ENCODE measurements around the gene RNF130. TPM values are rescaled to one million over a fixed set of nuclear protein-coding genes. Genes with fewer than 3 reads are reported as not detected.

RNF130 gene
- total and polyA plus RNA-seq, 2 of the 13 experiments (the other 11 are each of a cell fraction or from before 2014, with no cell fraction given), result 28.2 to 28.3 TPM

DNA sequence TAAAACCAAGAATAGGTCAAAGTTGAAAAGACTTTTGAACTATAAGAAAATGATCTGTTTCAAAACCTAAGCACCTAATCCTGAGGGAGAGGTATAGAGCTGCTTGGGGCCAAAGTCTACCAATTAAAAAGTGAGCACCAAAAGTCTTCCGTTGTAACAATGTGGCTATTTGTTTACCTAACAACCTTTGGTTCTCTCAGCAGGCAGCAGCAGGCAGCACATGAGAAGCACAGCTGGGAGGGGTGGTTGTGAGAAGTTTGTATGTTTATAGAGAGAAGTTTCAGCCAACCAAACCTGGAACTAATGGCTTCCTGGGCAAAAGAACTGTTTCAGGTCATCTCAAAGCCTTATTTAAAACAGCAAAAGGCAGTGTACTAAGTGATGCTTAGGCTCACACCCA lies 104.1 kb downstream of the RNF130 start (continued):
- no peak for TF ChIP-seq SATB2 (CRISPR knock-in tag; IDR thresholded peaks at IDR 0.05)
- no peak for TF ChIP-seq GABPB1 (CRISPR knock-in tag; IDR thresholded peaks at IDR 0.05)
- TF ChIP-seq PPARG (CRISPR knock-in tag; conservative IDR thresholded peaks at IDR 0.05), result 0 out of 2 replicates have a peak, but pooled peaks have one; percentile 36
- no peak for TF ChIP-seq SKI (IDR thresholded peaks at IDR 0.05; ENCODE audit: partially characterized antibody)
- no peak for TF ChIP-seq ZNF788 (CRISPR knock-in tag; IDR thresholded peaks at IDR 0.05; ENCODE audit: borderline replicate concordance)
- TF ChIP-seq E2F2 (CRISPR knock-in tag; IDR thresholded peaks at IDR 0.05; ENCODE audit: borderline replicate concordance), result no peak
- no peak for TF ChIP-seq TFDP2 (CRISPR knock-in tag; IDR thresholded peaks at IDR 0.05)
- TF ChIP-seq ZNF205 (CRISPR knock-in tag; IDR thresholded peaks at IDR 0.05), result no peak
- no peak for TF ChIP-seq ZBTB38 (CRISPR knock-in tag; IDR thresholded peaks at IDR 0.05)
- TF ChIP-seq ZNF569 (CRISPR knock-in tag; IDR thresholded peaks at IDR 0.05; ENCODE audit: borderline replicate concordance), result no peak
- no peak for TF ChIP-seq ZNF501 (CRISPR knock-in tag; IDR thresholded peaks at IDR 0.05)
- no peak for TF ChIP-seq JARID2 (CRISPR knock-in tag; IDR thresholded peaks at IDR 0.05; ENCODE audit: insufficient replicate concordance)
- TF ChIP-seq, protein P1, sequence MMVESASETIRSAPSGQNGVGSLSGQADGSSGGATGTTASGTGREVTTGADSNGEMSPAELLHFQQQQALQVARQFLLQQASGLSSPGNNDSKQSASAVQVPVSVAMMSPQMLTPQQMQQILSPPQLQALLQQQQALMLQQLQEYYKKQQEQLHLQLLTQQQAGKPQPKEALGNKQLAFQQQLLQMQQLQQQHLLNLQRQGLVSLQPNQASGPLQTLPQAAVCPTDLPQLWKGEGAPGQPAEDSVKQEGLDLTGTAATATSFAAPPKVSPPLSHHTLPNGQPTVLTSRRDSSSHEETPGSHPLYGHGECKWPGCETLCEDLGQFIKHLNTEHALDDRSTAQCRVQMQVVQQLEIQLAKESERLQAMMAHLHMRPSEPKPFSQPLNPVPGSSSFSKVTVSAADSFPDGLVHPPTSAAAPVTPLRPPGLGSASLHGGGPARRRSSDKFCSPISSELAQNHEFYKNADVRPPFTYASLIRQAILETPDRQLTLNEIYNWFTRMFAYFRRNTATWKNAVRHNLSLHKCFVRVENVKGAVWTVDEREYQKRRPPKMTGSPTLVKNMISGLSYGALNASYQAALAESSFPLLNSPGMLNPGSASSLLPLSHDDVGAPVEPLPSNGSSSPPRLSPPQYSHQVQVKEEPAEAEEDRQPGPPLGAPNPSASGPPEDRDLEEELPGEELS (CRISPR knock-in tag; IDR thresholded peaks at IDR 0.05), result peak; percentile 62; the same call in 1 of the 2 replicates
- no peak for TF ChIP-seq ZNF337 (CRISPR knock-in tag; IDR thresholded peaks at IDR 0.05; ENCODE audit: borderline replicate concordance, low read depth)
- 0 out of 2 replicates have a peak, but pooled peaks have one; percentile 26 for TF ChIP-seq PHF21A (CRISPR knock-in tag; IDR thresholded peaks at IDR 0.05)
- TF ChIP-seq TBX3 (IDR thresholded peaks at IDR 0.05; ENCODE audit: borderline replicate concordance), result no peak
- TF ChIP-seq DR1 (CRISPR knock-in tag; IDR thresholded peaks at IDR 0.05), result no peak
- no peak for TF ChIP-seq FOXP1 (IDR thresholded peaks at IDR 0.05)
- TF ChIP-seq FOXP1 (CRISPR knock-in tag; IDR thresholded peaks at IDR 0.05), result peak; percentile 72; the same call in 1 of the 2 replicates
- TF ChIP-seq, protein P2, sequence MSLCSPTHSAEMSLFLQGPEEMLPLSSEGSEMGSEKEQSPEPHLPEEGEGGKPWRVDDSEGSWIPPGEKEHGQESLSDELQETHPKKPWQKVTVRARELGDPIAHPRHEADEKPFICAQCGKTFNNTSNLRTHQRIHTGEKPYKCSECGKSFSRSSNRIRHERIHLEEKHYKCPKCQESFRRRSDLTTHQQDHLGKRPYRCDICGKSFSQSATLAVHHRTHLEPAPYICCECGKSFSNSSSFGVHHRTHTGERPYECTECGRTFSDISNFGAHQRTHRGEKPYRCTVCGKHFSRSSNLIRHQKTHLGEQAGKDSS (CRISPR knock-in tag; IDR thresholded peaks at IDR 0.05; ENCODE audit: borderline replicate concordance, low read depth), result no peak
- TF ChIP-seq CCAR2 (optimal IDR thresholded peaks at IDR 0.05; ENCODE audit: low read depth, low read length), result no peak
- no peak for TF ChIP-seq ZFP36L1 (CRISPR knock-in tag; IDR thresholded peaks at IDR 0.05)
- no peak for TF ChIP-seq PATZ1 (CRISPR knock-in tag; IDR thresholded peaks at IDR 0.05)
- TF ChIP-seq IKZF4 (CRISPR knock-in tag; IDR thresholded peaks at IDR 0.05; ENCODE audit: borderline replicate concordance, low read depth, not compliant biosample characterization), result no peak
- no peak for TF ChIP-seq ZNF451 (CRISPR knock-in tag; IDR thresholded peaks at IDR 0.05)
